Measurements from ENCODE around the gene TRIM2. TPM values are rescaled to one million over a fixed set of nuclear protein-coding genes. Genes with fewer than 3 reads are reported as not detected.

Gene TRIM2
- polyA plus RNA-seq, 1 donor (not counting 4 experiments of a cell fraction or from before 2014, with no cell fraction given): 10.6 TPM

DNA sequence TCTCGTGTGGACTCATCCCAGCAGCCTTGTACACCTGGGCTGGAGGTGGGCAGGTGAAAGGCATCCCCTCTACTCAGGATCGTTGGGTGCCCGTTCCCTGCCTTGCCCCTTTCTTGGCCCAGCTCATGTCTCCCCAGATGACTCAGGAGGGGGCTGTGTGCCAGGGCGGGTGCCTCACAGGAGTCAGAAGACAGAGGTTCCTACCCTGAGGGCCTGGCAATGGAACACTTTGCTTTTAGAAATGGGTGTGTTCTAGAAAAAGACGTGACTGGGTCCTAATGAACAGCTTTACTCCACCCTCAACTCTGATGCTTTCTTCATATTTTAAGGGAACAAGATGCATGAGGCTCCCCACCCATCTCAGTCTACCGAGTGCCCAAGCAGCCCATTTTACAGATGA, 22.5 kb upstream of the TRIM2 start:
- Histone ChIP-seq H3K4me3 (ENCODE audit: control insufficient read depth in 2 of 3, extremely low read depth in 1 of 3, insufficient read depth in 2 of 3, low read depth in 1 of 3, low read length in 3 of 3) (no peak overlapping the region), H3K9me1 (ENCODE audit: control insufficient read depth, extremely low read depth, insufficient read depth, low read length) (no peaks in the 10 kb centered on the region), H3K9me3 (ENCODE audit: control insufficient read depth, low read depth, low read length) (no peaks in the 10 kb centered on the region), H3K9ac (ENCODE audit: control insufficient read depth, extremely low read depth, insufficient read depth, low read length) (no peak overlapping the region), H3K79me2 (ENCODE audit: control insufficient read depth, insufficient read depth, low read length) (no peaks in the 10 kb centered on the region), H2AFZ (ENCODE audit: control insufficient read depth, low read length) (peak overlapping the region; percentile 10), H3K27ac (ENCODE audit: control insufficient read depth, insufficient read depth, low read length) (peak overlapping the region; percentile 24), H3K27me3 (ENCODE audit: control insufficient read depth, extremely low read depth, insufficient read depth, low read length) (no peaks in the 10 kb centered on the region), H3K36me3 (ENCODE audit: control insufficient read depth in 2 of 2, extremely low read depth in 1 of 2, insufficient read depth in 2 of 2, low read length in 2 of 2) (no peaks in the 10 kb centered on the region), H3K4me2 (ENCODE audit: control insufficient read depth, extremely low read depth, insufficient read depth, low read depth, low read length) (peak overlapping the region; percentile 39), H4K20me1 (ENCODE audit: control insufficient read depth, extremely low read depth, insufficient read depth, low read length) (no peaks in the 10 kb centered on the region), H3K4me1 (ENCODE audit: control insufficient read depth, extremely low read depth, insufficient read depth, low read length) (peaks cover 10% of the 10 kb centered on the region)
- dilution Hi-C loops (cut with MboI; ENCODE audit: extremely low pct_ligation_motif_present, low sequenced_read_pairs): no loop called here
- FAIRE-seq (peak; percentile 73), DNase-seq (ENCODE audit: low read depth, low spot score) (peak; percentile 74)
- TF ChIP-seq EZH2 (IDR thresholded peaks at IDR 0.05; ENCODE audit: low read length): no peak
- TF ChIP-seq, protein P1, sequence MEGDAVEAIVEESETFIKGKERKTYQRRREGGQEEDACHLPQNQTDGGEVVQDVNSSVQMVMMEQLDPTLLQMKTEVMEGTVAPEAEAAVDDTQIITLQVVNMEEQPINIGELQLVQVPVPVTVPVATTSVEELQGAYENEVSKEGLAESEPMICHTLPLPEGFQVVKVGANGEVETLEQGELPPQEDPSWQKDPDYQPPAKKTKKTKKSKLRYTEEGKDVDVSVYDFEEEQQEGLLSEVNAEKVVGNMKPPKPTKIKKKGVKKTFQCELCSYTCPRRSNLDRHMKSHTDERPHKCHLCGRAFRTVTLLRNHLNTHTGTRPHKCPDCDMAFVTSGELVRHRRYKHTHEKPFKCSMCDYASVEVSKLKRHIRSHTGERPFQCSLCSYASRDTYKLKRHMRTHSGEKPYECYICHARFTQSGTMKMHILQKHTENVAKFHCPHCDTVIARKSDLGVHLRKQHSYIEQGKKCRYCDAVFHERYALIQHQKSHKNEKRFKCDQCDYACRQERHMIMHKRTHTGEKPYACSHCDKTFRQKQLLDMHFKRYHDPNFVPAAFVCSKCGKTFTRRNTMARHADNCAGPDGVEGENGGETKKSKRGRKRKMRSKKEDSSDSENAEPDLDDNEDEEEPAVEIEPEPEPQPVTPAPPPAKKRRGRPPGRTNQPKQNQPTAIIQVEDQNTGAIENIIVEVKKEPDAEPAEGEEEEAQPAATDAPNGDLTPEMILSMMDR (optimal IDR thresholded peaks at IDR 0.05 in 1 of 3, IDR thresholded peaks at IDR 0.05 in 1 of 3, conservative IDR thresholded peaks at IDR 0.05 in 1 of 3; ENCODE audit: extremely low read depth in 1 of 3, insufficient read depth in 2 of 3, low read length in 3 of 3): no peak

DNA sequence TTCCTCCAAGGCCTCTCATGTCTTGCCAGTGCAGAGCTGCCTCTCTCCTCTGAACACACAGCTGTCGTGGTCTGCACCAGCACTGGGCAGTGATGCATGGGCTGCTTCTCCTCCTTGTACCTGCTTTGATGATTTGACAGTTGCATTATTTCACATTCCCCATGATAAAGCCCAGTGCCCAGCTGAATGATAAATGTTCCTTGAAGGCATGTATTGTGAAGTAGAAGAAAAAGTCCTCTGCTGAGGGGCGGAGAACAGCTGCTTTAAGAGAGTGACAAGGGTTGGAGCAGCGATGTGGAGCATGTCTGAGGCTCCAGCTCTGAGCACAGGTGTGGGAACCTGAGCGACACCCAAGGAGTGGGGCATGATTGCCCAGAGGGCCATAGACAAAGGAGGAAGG, 21.1 kb upstream of the TRIM2 start:
- DNase-seq (ENCODE audit: low read depth, low spot score): no peak
- dilution Hi-C loops (cut with MboI; ENCODE audit: extremely low pct_ligation_motif_present, low sequenced_read_pairs): no loop called here
- H3K4me1 ChIP-seq (ENCODE audit: control insufficient read depth, extremely low read depth, insufficient read depth, low read length): peaks cover 10% of the 10 kb centered on the region
- no peak for FAIRE-seq
- no peak overlapping the region for H3K9ac ChIP-seq (ENCODE audit: control insufficient read depth, extremely low read depth, insufficient read depth, low read length)
- no peak overlapping the region for H2AFZ ChIP-seq (ENCODE audit: control insufficient read depth, low read length)
- H3K9me1 ChIP-seq (ENCODE audit: control insufficient read depth, extremely low read depth, insufficient read depth, low read length): no peaks in the 10 kb centered on the region
- no peaks in the 10 kb centered on the region for H4K20me1 ChIP-seq (ENCODE audit: control insufficient read depth, extremely low read depth, insufficient read depth, low read length)
- no peaks in the 10 kb centered on the region for H3K79me2 ChIP-seq (ENCODE audit: control insufficient read depth, insufficient read depth, low read length)
- no peaks in the 10 kb centered on the region for H3K9me3 ChIP-seq (ENCODE audit: control insufficient read depth, low read depth, low read length)
- H3K4me3 ChIP-seq (ENCODE audit: control insufficient read depth in 2 of 3, extremely low read depth in 1 of 3, insufficient read depth in 2 of 3, low read depth in 1 of 3, low read length in 3 of 3): no peak overlapping the region
- TF ChIP-seq, protein P1 (optimal IDR thresholded peaks at IDR 0.05 in 1 of 3, IDR thresholded peaks at IDR 0.05 in 1 of 3, conservative IDR thresholded peaks at IDR 0.05 in 1 of 3; ENCODE audit: extremely low read depth in 1 of 3, insufficient read depth in 2 of 3, low read length in 3 of 3): no peak
- TF ChIP-seq EZH2 (IDR thresholded peaks at IDR 0.05; ENCODE audit: low read length): no peak
- H3K36me3 ChIP-seq (ENCODE audit: control insufficient read depth in 2 of 2, extremely low read depth in 1 of 2, insufficient read depth in 2 of 2, low read length in 2 of 2): no peaks in the 10 kb centered on the region
- H3K4me2 ChIP-seq (ENCODE audit: control insufficient read depth, extremely low read depth, insufficient read depth, low read depth, low read length): no peak overlapping the region
- no peak overlapping the region for H3K27ac ChIP-seq (ENCODE audit: control insufficient read depth, insufficient read depth, low read length)
- H3K27me3 ChIP-seq (ENCODE audit: control insufficient read depth, extremely low read depth, insufficient read depth, low read length): no peaks in the 10 kb centered on the region
